OCI-M2 (cell line): ENCODE data around the gene BPI.
"Not testable (repeated sequence)": the region's sequence is repeated elsewhere in the genome, so short reads cannot be mapped to it uniquely, and the experiment has no call there.

ENCODE experiments used
- DNase-seq: peaks from one replicate; lab custom pipeline; 2025; ENCODE audit not compliant: unreplicated experiment; lab: John Stamatoyannopoulos, UW

Gene BPI

DNA sequence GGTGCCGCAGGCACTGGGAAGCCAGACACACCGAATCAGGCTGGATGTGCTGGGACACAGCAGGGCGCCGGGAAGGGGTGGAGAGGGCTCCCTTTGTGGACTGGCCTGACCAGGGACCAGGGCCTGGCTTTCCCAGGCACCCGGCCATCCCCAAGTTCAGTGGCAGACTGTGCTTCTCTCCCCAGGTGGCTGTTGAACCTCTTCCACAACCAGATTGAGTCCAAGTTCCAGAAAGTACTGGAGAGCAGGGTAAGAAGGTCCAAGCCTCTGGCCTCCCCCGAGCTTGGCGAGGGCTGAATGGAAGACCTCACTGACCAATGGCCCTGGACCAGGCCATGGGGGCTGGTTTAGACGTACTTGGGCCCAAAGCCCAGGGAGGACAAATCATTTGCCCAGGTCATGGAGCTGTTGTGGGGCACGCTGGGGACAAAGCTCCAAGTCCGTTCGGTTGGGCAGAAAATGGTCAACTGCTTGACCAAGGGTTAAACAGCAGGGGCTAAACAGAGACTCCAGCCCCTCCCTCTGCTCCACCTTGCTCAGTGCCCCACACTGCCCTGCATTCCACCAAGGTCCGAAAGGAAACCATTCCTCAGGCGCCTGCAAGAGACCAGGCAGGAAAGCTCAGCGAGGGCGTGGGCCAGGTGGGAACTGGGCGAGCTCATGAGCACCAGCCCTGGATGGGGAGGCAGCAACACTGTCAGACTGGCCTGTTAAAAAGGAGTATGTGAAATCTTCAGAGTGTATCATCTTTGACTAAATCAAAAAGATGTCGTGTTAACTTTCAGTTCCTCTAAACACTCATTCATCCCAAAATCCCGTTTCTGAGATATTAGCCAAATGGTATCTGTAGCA lies 51.4 kb downstream of the BPI start:
- DNase-seq, result no peak

DNA sequence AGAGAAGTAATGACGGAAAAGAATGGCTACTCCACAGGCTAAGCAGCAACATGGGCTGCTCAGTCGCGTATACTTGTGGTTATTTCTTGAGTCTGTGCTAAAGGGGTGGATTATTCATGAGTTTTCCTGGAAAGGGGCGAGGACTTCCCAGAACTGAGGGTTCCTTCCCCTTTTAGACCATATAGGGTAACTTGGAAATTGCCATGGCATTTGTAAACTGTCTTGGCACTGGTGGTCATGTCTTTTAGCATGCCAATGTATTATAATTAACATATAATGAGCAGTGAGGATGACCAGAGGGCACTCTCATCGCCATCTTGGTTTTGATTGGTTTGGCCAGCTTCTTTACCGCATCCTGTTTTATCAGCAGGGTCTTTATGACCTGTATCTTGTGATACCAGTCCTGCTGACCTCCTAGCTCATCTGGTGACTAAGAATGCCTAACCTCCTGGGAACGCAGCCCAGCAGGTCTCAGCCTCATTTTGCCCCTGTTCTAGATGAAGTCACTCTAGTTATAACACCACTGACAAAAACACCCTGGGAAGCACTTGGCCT lies 53.8 kb downstream of the BPI start:
- no peak for DNase-seq

DNA sequence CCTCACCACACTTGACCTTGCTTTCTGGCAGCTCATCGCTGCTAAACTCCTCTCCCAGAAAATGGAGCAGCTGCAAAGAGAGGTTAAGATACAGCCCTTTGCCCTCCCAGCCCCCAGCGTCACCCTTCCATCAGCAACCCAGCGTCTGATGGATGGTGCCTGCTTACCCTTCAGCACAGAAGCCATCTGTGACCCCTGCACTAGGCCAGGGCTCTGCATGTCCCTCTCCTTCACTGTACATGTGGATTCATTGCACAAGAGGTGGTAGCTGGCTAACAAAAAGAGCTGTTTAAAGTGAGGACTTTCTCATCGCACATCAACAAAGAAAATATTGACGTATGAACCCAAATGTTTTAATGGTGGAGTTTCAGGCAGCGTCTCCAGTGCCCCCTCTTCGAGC lies 54.6 kb downstream of the BPI start:
- no peak for DNase-seq

DNA sequence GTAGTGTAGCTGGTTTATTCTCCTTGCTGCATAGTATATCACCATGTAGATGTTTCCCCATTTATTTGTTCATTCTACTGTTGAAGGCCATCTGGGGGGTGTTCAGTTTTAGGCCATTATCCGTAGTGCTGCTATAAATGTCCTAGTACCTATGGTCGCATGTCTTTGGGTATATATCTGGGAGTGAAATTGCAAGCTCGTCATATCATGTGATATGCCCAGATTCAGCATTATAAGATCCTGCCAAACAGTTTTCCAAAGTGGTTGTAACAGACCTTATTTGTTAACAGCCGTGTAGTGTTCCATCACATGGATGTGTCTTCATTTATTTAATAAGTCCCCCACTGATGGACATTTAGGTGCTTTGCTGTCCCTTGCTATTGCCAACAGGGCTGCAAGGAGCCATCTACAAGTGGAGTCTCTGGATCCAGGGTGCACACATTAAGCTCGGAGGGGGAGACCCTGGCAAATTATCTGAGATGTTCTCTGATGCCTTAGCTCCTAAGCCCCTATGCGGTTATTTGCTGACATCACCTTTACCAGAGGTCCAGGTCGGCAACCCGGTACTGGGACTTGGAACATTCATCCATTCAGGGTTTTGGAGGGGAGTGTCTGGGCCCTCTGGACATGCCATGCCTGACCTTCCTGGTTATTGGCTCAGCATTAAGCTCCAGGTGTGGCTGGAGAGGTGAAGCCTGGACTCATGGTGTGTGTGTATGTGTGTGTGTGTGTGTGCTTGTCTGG lies 59.2 kb downstream of the BPI start:
- DNase-seq, result no peak

DNA sequence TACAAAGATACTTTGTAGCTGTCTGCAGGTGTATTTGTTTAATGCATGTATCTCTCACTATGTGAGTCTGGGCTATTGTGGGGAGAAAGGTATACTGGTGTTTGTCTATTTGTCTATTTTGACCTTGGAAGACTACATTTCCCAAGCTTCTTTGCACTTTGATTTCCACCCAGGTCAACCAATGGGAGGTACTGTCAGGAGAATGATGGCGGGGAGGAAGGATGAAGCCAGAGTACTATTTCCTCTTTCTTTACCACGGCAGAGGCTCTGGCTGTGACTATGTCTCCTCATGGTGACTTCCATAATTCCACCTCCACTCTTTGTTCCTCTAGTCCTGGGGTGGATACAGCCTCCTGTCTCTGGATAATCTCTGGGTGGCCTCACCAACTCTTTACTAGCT lies 65.4 kb downstream of the BPI start:
- DNase-seq, result no peak

DNA sequence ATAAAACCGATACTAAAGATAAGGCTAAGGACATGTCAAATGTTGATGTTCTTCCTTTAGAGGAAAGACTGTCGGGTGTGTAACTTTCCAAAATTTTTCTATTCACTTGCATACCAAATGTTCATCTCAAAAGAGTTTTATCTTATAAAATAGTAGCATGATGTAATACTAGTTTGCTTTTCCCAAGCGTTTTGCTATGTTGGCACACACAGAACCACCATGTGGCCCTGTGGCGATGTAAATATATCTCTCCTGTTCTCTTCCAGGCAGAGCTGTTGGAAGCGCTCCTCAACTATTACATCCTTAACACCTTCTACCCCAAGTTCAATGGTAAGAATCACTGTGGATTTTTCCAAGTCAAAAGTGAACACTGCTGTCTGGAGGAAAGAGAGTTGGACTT lies 68.8 kb downstream of the BPI start:
- no peak for DNase-seq

DNA sequence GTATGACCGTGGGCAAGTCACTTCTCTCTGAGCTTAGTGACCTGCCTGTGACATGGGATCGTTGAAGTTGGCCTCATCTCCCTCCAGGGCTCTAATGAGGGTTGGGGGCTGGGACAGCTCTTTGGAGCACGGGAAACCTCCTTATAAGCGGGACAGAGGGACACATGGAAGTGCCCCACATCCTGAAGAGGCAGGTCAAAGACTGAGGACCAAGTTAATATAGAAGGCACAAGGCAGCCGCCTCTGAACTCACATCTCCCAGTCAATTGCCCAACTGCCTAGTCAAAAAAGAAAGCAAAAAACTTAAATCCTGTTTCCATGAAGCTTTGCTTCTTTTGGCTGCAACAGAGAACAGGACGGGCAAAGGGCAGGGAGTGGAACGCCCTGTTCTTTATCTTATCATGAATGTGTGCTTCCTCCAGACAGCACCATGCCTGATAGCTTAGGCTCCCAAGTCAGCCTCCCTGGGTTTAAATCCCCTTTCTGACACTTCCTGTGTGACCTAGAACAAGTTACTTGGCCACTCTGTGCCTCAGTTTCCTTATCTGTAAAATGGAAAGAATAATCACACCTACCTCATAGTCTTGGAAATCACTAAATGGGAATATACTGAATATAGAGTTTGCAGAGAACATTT lies 69.4 kb downstream of the BPI start:
- no peak for DNase-seq

DNA sequence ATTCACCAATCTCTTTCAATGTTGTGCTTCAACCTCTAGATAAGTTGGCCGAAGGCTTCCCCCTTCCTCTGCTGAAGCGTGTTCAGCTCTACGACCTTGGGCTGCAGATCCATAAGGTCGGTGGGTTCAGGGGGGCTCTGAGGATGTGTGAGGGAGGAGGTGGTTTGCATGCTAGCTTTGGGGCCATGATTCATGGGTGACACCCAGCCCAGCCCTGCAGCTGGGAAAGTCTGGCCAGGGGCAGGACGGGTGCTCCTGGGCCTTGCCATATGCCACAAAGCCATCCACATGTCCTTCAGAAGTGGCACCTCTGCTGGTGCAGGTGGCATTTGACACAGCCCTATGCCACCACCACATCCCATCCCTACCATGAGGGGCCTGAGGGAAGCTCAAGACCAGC lies 69.9 kb downstream of the BPI start:
- no peak for DNase-seq

DNA sequence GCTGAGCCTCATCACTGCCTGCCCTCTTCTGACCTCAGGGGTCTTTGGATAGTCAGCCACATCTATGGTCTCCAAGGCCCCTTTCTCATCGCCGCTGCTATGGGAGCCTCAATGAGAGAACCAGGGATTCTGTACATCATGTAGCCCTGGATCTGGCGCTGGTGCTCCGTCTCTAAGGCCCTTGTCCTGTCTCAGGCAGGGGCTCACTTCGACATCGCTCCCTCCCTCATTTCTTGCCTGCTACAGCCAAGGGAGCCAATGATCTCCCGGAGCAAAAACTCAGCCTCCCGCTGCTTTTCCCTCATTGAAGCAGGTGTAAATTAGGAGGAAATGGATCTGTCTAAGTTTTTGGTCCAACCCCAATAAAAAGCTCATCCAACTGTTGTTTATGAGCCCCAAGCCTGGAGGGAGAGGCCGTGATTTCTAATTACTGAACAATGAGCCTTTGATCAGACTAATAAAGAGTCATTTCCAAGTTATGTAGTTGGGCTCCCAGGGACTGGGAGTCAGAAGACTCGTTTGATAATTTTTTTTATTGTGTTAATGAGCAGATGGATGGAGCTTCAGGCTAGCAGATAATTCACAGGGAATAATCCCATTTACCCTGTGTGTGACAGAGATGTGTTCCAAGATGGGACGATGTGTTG lies 73.2 kb downstream of the BPI start:
- DNase-seq, result no peak

DNA sequence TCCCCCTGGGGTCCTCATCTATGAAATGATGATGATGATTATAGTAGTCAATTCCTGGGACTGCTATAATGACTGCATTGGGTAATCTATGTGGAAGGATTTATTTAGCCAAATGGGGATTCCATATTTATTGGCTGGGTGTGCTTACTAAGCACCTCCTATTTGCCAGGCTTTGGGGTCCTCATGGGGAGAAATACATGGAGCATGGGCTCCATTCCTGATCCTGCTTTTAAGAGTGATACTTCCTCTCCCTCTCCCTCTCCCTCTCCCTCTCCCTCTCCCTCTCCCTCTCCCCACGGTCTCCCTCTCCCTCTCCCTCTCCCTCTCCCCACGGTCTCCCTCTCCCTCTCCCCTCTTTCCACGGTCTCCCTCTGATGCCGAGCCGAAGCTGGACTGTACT lies 73.9 kb downstream of the BPI start:
- not testable (repeated sequence) for DNase-seq

DNA sequence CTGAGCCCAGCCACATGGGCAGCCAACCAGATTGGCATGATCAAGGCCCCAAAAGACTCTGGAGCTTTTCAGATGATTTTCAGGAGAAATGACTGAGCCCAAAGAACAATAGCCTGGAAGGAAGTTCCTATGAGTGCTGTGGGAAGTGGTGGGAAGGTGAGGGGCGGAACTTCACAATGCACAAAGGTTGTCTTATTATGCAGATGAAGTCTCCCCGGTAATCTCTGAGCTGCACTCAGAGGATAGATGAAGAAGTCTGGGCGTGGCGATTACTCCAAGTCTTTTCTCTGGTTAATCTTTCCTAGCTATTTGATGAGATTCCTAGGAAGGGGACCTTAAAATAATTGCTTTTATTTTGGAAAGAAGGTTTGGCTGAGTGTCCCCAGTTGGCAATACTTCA lies 79.2 kb downstream of the BPI start:
- no peak for DNase-seq

DNA sequence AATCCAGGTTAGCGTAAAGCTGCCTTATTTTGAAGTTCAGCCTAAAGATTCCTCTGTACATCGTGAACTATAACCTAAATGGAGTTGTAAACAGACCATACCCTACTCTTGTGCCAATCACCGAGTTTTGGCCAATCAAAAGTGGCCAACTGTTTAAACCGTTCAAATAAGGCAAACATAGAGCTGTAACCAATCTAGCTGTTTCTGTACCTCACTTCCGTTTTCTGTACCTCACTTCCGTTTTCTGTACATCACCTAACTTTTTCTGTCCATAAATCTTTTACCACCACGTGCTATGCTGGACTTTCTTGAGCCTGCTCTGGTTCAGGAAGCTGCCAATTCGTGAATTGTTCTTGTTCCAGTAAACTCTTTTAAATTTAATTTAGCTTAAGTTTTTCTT lies 82.0 kb downstream of the BPI start:
- no peak for DNase-seq

DNA sequence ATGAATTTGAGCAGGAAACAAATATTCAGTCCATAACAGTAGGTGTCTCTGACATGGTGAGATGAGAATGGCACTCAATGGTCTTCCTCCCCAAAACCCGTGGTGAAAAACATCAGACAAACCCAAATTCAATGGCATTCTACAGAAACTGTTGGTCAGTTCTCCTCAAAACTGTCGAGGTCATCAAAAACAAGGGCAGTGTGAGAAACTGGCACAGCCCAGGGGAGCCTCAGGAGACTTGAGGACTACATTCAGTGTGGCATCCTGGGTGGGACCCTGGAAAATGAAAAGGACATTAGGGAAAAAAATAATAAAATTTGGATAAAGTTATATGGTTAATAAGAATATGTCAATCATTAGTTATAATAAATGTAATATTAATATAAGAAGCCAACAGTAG lies 82.9 kb downstream of the BPI start:
- DNase-seq, result no peak
